ENCODE measurements around the gene STH.
"Not testable (repeated sequence)": the region's sequence is repeated elsewhere in the genome, so short reads cannot be mapped to it uniquely, and the experiment has no call there.

STH gene

DNA sequence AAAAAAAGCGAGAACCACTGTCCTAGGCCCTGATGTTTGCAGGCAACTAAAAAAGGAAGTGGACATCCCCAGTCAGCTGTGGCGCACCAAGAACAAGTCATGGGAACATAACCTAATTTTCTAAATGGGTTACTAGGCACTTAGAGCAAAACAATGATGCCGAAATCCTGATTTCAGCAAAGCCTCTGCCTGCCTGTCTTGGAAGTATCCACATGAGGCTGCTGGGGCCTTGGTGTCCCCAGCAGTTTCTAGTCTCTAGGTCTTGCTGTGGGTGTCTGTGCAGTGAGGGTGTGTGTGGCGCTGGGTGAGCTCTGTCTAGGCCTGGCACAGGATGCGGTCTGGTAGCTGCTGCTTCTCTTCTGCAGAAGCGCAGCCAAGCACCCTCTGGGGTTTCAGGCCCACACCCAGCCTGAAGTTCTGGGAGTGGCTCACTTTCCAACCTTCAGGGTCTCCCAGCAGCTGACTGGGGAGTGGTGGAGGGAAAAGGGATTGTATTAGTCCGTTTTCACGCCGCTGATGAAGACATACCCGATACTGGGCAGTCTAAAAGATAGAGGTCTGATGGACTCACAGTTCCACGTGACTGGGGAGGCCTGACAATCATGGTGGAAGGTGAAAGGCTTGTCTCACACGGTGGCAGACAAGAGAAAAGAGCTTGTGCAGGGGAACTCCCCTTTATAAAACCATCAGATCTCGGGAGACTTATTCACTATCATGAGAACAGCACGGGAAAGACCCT lies 21.1 kb downstream of the STH start:
- no peaks in the 10 kb centered on the region for H3K36me3 ChIP-seq (replicated peaks; ENCODE audit: insufficient read depth, low read length)
- DNase-seq, result no peak
- no peak for TF ChIP-seq EZH2phosphoT487 (IDR thresholded peaks at IDR 0.05; ENCODE audit: low read length)
- no peak for TF ChIP-seq EZH2 (optimal IDR thresholded peaks at IDR 0.05; ENCODE audit: low read depth, low read length)
- TF ChIP-seq, protein P1, sequence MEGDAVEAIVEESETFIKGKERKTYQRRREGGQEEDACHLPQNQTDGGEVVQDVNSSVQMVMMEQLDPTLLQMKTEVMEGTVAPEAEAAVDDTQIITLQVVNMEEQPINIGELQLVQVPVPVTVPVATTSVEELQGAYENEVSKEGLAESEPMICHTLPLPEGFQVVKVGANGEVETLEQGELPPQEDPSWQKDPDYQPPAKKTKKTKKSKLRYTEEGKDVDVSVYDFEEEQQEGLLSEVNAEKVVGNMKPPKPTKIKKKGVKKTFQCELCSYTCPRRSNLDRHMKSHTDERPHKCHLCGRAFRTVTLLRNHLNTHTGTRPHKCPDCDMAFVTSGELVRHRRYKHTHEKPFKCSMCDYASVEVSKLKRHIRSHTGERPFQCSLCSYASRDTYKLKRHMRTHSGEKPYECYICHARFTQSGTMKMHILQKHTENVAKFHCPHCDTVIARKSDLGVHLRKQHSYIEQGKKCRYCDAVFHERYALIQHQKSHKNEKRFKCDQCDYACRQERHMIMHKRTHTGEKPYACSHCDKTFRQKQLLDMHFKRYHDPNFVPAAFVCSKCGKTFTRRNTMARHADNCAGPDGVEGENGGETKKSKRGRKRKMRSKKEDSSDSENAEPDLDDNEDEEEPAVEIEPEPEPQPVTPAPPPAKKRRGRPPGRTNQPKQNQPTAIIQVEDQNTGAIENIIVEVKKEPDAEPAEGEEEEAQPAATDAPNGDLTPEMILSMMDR (IDR thresholded peaks at IDR 0.05; ENCODE audit: low read length), result no peak

GRCh38 chr17:46020998-46021397 lies 21.9 kb downstream of the STH start:
- H3K4me1 ChIP-seq (ENCODE audit: low read length), result no peaks in the 10 kb centered on the region
- TF ChIP-seq EZH2 (optimal IDR thresholded peaks at IDR 0.05; ENCODE audit: low read depth, low read length) (no peak), EZH2phosphoT487 (IDR thresholded peaks at IDR 0.05; ENCODE audit: low read length) (no peak)
- TF ChIP-seq, protein P1 (IDR thresholded peaks at IDR 0.05; ENCODE audit: low read length), result no peak
- H3F3A ChIP-seq (ENCODE audit: insufficient read depth, low read length), result no peaks in the 10 kb centered on the region
- H3K36me3 ChIP-seq (replicated peaks; ENCODE audit: insufficient read depth, low read length), result no peaks in the 10 kb centered on the region
- no peaks in the 10 kb centered on the region for H4K20me1 ChIP-seq (ENCODE audit: insufficient read depth, low read length)
- H3K4me3 ChIP-seq (ENCODE audit: low read length), result no peak overlapping the region
- H2AFZ ChIP-seq (ENCODE audit: low read length), result no peak overlapping the region
- H3K9me2 ChIP-seq (replicated peaks; ENCODE audit: insufficient read depth, low read length), result no peaks in the 10 kb centered on the region
- no peak for DNase-seq
- H3K4me2 ChIP-seq (ENCODE audit: low read depth, low read length), result no peak overlapping the region
- no peak overlapping the region for H3K9ac ChIP-seq (ENCODE audit: low read length)
- H3K79me2 ChIP-seq (ENCODE audit: low read length), result no peaks in the 10 kb centered on the region
- no peak overlapping the region for H3K27ac ChIP-seq (ENCODE audit: low read length)
- H3K27me3 ChIP-seq (replicated peaks; ENCODE audit: insufficient read depth, low read length), result no peaks in the 10 kb centered on the region
- H3K9me3 ChIP-seq (replicated peaks; ENCODE audit: insufficient read depth, low read length), result no peaks in the 10 kb centered on the region

More for the DNA sequence above, 21.1 kb downstream of the STH start:
- no peaks in the 10 kb centered on the region for H4K20me1 ChIP-seq (ENCODE audit: insufficient read depth, low read length)
- no peak overlapping the region for H2AFZ ChIP-seq (ENCODE audit: low read length)
- no peak overlapping the region for H3K4me2 ChIP-seq (ENCODE audit: low read depth, low read length)
- H3K9me2 ChIP-seq (replicated peaks; ENCODE audit: insufficient read depth, low read length), result no peaks in the 10 kb centered on the region
- H3K27me3 ChIP-seq (replicated peaks; ENCODE audit: insufficient read depth, low read length), result no peaks in the 10 kb centered on the region
- H3F3A ChIP-seq (ENCODE audit: insufficient read depth, low read length), result no peaks in the 10 kb centered on the region
- H3K9ac ChIP-seq (ENCODE audit: low read length), result no peak overlapping the region
- no peaks in the 10 kb centered on the region for H3K9me3 ChIP-seq (replicated peaks; ENCODE audit: insufficient read depth, low read length)
- no peaks in the 10 kb centered on the region for H3K79me2 ChIP-seq (ENCODE audit: low read length)
- no peaks in the 10 kb centered on the region for H3K4me1 ChIP-seq (ENCODE audit: low read length)
- no peak overlapping the region for H3K4me3 ChIP-seq (ENCODE audit: low read length)
- no peak overlapping the region for H3K27ac ChIP-seq (ENCODE audit: low read length)

- H3K4me2 ChIP-seq (ENCODE audit: low read depth, low read length); H3K9me3 ChIP-seq (replicated peaks; ENCODE audit: insufficient read depth, low read length); H2AFZ ChIP-seq (ENCODE audit: low read length); H3K79me2 ChIP-seq (ENCODE audit: low read length); H3K4me3 ChIP-seq (ENCODE audit: low read length); H3K27me3 ChIP-seq (replicated peaks; ENCODE audit: insufficient read depth, low read length); H3K27ac ChIP-seq (ENCODE audit: low read length); H3K9ac ChIP-seq (ENCODE audit: low read length); DNase-seq; H3F3A ChIP-seq (ENCODE audit: insufficient read depth, low read length); H3K9me2 ChIP-seq (replicated peaks; ENCODE audit: insufficient read depth, low read length); H3K4me1 ChIP-seq (ENCODE audit: low read length); H3K36me3 ChIP-seq (replicated peaks; ENCODE audit: insufficient read depth, low read length); H4K20me1 ChIP-seq (ENCODE audit: insufficient read depth, low read length): not testable (repeated sequence)
These were observed 24.3 kb downstream of the STH start for GRCh38 chr17:46023366-46023765.

- Histone ChIP-seq H3K4me2 (ENCODE audit: low read depth, low read length) (no peak overlapping the region), H3K27ac (ENCODE audit: low read length) (no peak overlapping the region), H3K36me3 (replicated peaks; ENCODE audit: insufficient read depth, low read length) (no peaks in the 10 kb centered on the region), H3K9me2 (replicated peaks; ENCODE audit: insufficient read depth, low read length) (no peaks in the 10 kb centered on the region), H3K4me3 (ENCODE audit: low read length) (no peak overlapping the region), H3K27me3 (replicated peaks; ENCODE audit: insufficient read depth, low read length) (no peaks in the 10 kb centered on the region), H2AFZ (ENCODE audit: low read length) (no peak overlapping the region), H3K9ac (ENCODE audit: low read length) (no peak overlapping the region), H3K4me1 (ENCODE audit: low read length) (no peaks in the 10 kb centered on the region), H4K20me1 (ENCODE audit: insufficient read depth, low read length) (no peaks in the 10 kb centered on the region), H3F3A (ENCODE audit: insufficient read depth, low read length) (no peaks in the 10 kb centered on the region), H3K9me3 (replicated peaks; ENCODE audit: insufficient read depth, low read length) (no peaks in the 10 kb centered on the region), H3K79me2 (ENCODE audit: low read length) (no peaks in the 10 kb centered on the region)
- TF ChIP-seq, protein P1 (IDR thresholded peaks at IDR 0.05; ENCODE audit: low read length), result no peak
- DNase-seq, result no peak
These were observed 24.8 kb downstream of the STH start for GRCh38 chr17:46023783-46024388.
